HEK293T (cell line): ENCODE measurements around the gene ADGRG1.

Source experiments
- CTCF ChIA-PET: fragments of 350-600 bp; formaldehyde crosslinking; extraction: SDS; loops from one replicate; lab custom pipeline; 2021; ENCODE audit warnings: antibody characterized with exemption, inconsistent platforms; lab: Yijun Ruan, JAX
- POLR2A ChIA-PET: fragments of 350-600 bp; formaldehyde crosslinking; extraction: SDS; loops from one replicate; lab custom pipeline; 2020; ENCODE audit warnings: antibody characterized with exemption, inconsistent platforms; lab: Yijun Ruan, JAX
- DNase-seq: peaks from one replicate; pipeline ENCODE4 v3.0.0; 2012; ENCODE audit warnings: mixed read lengths; ENCODE audit errors: extremely low spot score
- ARNT ChIP-seq: fragments of 450-650 bp; IDR thresholded peaks from 2 replicates; pipeline ENCODE4 v1.6.1; 2017; ENCODE audit warnings: mild to moderate bottlenecking
- BHLHE40 ChIP-seq: fragments of 450-650 bp; IDR thresholded peaks from 2 replicates; pipeline ENCODE4 v1.6.1; 2016; ENCODE audit warnings: mild to moderate bottlenecking, moderate library complexity, borderline replicate concordance
- CTBP1 ChIP-seq: fragments of 450-650 bp; IDR thresholded peaks from 2 replicates; pipeline ENCODE4 v1.6.1; 2016; ENCODE audit warnings: borderline replicate concordance
- ELF4 ChIP-seq: fragments of 450-650 bp; IDR thresholded peaks from 2 replicates; pipeline ENCODE4 v1.6.1; 2017; ENCODE audit warnings: antibody characterized with exemption
- FOXA1 ChIP-seq: fragments of 450-650 bp; IDR thresholded peaks from 2 replicates; pipeline ENCODE4 v1.6.1; 2016; ENCODE audit warnings: mild to moderate bottlenecking
- FOXK2 ChIP-seq: fragments of 450-650 bp; IDR thresholded peaks from 2 replicates; pipeline ENCODE4 v1.6.1; 2016; ENCODE audit warnings: mild to moderate bottlenecking
- FOXM1 ChIP-seq: fragments of 450-650 bp; IDR thresholded peaks from 2 replicates; pipeline ENCODE4 v1.6.1; 2017; ENCODE audit warnings: mild to moderate bottlenecking, borderline replicate concordance
- HDGF ChIP-seq: fragments of 450-650 bp; IDR thresholded peaks from 2 replicates; pipeline ENCODE4 v1.6.1; 2017; ENCODE audit warnings: antibody characterized with exemption, borderline replicate concordance
- L3MBTL2 ChIP-seq: fragments of 450-650 bp; conservative IDR thresholded peaks from 2 replicates; pipeline ENCODE4 v1.6.1; 2016; ENCODE audit warnings: mild to moderate bottlenecking
- LEF1 ChIP-seq: fragments of 450-650 bp; IDR thresholded peaks from 2 replicates; pipeline ENCODE4 v1.6.1; 2017; ENCODE audit warnings: mild to moderate bottlenecking, borderline replicate concordance
- NFRKB ChIP-seq: fragments of 450-650 bp; IDR thresholded peaks from 2 replicates; pipeline ENCODE4 v1.6.1; 2016; ENCODE audit warnings: mild to moderate bottlenecking, moderate library complexity
- SP1 ChIP-seq: fragments of 450-650 bp; IDR thresholded peaks from 2 replicates; pipeline ENCODE4 v1.6.1; 2017
- SUZ12 ChIP-seq: fragments of 450-650 bp; IDR thresholded peaks from 2 replicates; pipeline ENCODE4 v1.6.1; 2016; ENCODE audit warnings: mild to moderate bottlenecking
- TARDBP ChIP-seq: fragments of 450-650 bp; IDR thresholded peaks from 2 replicates; pipeline ENCODE4 v1.6.1; 2016
- ZNF384 ChIP-seq: fragments of 450-650 bp; IDR thresholded peaks from 2 replicates; pipeline ENCODE4 v1.6.1; 2016
- TF ChIP-seq, protein P1 (sequence below): fragments of 450-650 bp; IDR thresholded peaks from 2 replicates; pipeline ENCODE4 v1.6.1; 2016

The ADGRG1 gene

DNA sequence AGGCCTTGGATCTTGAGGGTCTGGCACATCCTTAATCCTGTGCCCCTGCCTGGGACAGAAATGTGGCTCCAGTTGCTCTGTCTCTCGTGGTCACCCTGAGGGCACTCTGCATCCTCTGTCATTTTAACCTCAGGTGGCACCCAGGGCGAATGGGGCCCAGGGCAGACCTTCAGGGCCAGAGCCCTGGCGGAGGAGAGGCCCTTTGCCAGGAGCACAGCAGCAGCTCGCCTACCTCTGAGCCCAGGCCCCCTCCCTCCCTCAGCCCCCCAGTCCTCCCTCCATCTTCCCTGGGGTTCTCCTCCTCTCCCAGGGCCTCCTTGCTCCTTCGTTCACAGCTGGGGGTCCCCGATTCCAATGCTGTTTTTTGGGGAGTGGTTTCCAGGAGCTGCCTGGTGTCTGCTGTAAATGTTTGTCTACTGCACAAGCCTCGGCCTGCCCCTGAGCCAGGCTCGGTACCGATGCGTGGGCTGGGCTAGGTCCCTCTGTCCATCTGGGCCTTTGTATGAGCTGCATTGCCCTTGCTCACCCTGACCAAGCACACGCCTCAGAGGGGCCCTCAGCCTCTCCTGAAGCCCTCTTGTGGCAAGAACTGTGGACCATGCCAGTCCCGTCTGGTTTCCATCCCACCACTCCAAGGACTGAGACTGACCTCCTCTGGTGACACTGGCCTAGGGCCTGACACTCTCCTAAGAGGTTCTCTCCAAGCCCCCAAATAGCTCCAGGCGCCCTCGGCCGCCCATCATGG, 35.7 kb downstream of the ADGRG1 start:
- no peak for DNase-seq
- ChIA-PET CTCF (interaction anchor here (0.6 kb wide), 1 partner anchor 114 kb away, joined by 3 read pairs; no protein-coding TSS in a partner anchor), POLR2A (interaction anchor here (1.0 kb wide), 1 partner anchor 71 kb away, joined by 3 read pairs; the partner anchor contains the start of gene KATNB1)
- TF ChIP-seq FOXK2 (no peak), ARNT (no peak), BHLHE40 (no peak), ZNF384 (no peak), SUZ12 (no peak), CTBP1 (no peak), NFRKB (no peak), FOXA1 (no peak), FOXM1 (no peak), TARDBP (no peak), SP1 (no peak), L3MBTL2 (no peak), LEF1 (no peak), ELF4 (no peak), HDGF (no peak)
- TF ChIP-seq, protein P1, sequence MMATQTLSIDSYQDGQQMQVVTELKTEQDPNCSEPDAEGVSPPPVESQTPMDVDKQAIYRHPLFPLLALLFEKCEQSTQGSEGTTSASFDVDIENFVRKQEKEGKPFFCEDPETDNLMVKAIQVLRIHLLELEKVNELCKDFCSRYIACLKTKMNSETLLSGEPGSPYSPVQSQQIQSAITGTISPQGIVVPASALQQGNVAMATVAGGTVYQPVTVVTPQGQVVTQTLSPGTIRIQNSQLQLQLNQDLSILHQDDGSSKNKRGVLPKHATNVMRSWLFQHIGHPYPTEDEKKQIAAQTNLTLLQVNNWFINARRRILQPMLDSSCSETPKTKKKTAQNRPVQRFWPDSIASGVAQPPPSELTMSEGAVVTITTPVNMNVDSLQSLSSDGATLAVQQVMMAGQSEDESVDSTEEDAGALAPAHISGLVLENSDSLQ, result no peak

- ChIA-PET POLR2A (interaction anchor here (1.0 kb wide), 1 partner anchor 71 kb away, joined by 3 read pairs; the partner anchor contains the start of gene KATNB1), CTCF (interaction anchor here (0.6 kb wide), 1 partner anchor 114 kb away, joined by 3 read pairs; no protein-coding TSS in a partner anchor)
- no peak for DNase-seq
- TF ChIP-seq ARNT (no peak), SUZ12 (no peak), CTBP1 (no peak), FOXK2 (no peak), SP1 (no peak), TARDBP (no peak)
- TF ChIP-seq, protein P1, result no peak
Observed at GRCh38 chr16:57664662-57665025, 36.2 kb downstream of the ADGRG1 start.

DNA sequence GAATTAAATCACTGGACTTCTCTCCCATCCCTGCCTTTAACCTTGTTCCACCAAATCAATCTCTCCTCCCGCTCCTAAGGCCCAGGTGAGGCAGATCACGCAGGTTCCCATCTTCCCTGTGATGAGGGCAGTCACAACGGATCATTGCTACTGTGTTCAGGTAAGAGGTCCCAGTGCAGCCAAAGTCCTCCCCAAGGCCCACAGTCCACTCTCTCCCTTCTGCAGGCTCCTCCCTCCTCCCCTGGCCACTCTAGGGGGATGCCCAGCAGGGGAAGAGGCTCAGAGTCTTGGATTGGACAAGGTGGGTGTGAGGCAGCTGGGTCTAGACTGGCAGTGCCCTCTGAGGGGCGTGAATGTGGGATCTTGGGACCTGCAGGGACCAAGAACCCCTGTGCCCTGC, 37.1 kb downstream of the ADGRG1 start:
- ChIA-PET CTCF (no interaction called here), POLR2A (no interaction called here)
- TF ChIP-seq BHLHE40, result no peak
- no peak for TF ChIP-seq FOXA1
- no peak for TF ChIP-seq CTBP1
- TF ChIP-seq LEF1, result no peak
- TF ChIP-seq ARNT, result no peak
- no peak for TF ChIP-seq ZNF384
- TF ChIP-seq SP1, result no peak
- TF ChIP-seq SUZ12, result no peak
- TF ChIP-seq FOXK2, result no peak
- TF ChIP-seq L3MBTL2, result no peak
- no peak for TF ChIP-seq TARDBP
- TF ChIP-seq, protein P1, result no peak
- TF ChIP-seq NFRKB, result no peak
- no peak for TF ChIP-seq FOXM1
- no peak for TF ChIP-seq HDGF
- no peak for DNase-seq

GRCh38 chr16:57666353-57667047, 38.1 kb downstream of the ADGRG1 start:
- CTCF ChIA-PET, result no interaction called here

More at GRCh38 chr16:57666353-57667047, 38.1 kb downstream of the ADGRG1 start:
- POLR2A ChIA-PET, result no interaction called here
- DNase-seq, result no peak
- TF ChIP-seq, protein P1, result no peak
- no peak for TF ChIP-seq FOXA1
- TF ChIP-seq ZNF384, result no peak
- TF ChIP-seq SUZ12, result no peak
- TF ChIP-seq FOXM1, result no peak
- no peak for TF ChIP-seq HDGF
- no peak for TF ChIP-seq L3MBTL2
- TF ChIP-seq ELF4, result no peak
- no peak for TF ChIP-seq LEF1
- TF ChIP-seq ARNT, result no peak
- TF ChIP-seq CTBP1, result no peak
- TF ChIP-seq FOXK2, result no peak
- TF ChIP-seq SP1, result no peak
- no peak for TF ChIP-seq NFRKB
- TF ChIP-seq BHLHE40, result no peak
- TF ChIP-seq TARDBP, result no peak
